H9 (cell line): ENCODE data around the gene ZFYVE28. TPM values are rescaled to one million over a fixed set of nuclear protein-coding genes. Genes with fewer than 3 reads are reported as not detected.

Experiments used
- DNase-seq: peaks from one replicate; pipeline ENCODE4 v3.0.0-alpha.2; 2017
- H2AFZ ChIP-seq: one replicate; pipeline ENCODE4 v1.6.1; 2013; ENCODE audit warnings: mild to moderate bottlenecking, low read length, control low read depth, moderate library complexity
- H2AK5ac ChIP-seq: 2 replicates; pipeline ENCODE4 v1.6.1; 2013; ENCODE audit warnings: low read length, control low read depth, mixed read lengths; ENCODE audit not compliant: insufficient read length
- H2BK120ac ChIP-seq: one replicate; pipeline ENCODE4 v1.6.1; 2013; ENCODE audit warnings: low read depth, mild to moderate bottlenecking, low read length, control low read depth, inconsistent platforms; ENCODE audit not compliant: poor library complexity, severe bottlenecking
- H2BK12ac ChIP-seq: 2 replicates; pipeline ENCODE4 v1.6.1; 2013; ENCODE audit warnings: low read length, control low read depth, mixed read lengths, low read depth; ENCODE audit not compliant: insufficient read length
- H2BK15ac ChIP-seq: 2 replicates; pipeline ENCODE4 v1.6.1; 2013; ENCODE audit warnings: low read depth, low read length, control low read depth
- H2BK20ac ChIP-seq: one replicate; pipeline ENCODE4 v1.6.1; 2013; ENCODE audit warnings: low read depth, mild to moderate bottlenecking, low read length, control low read depth, inconsistent platforms; ENCODE audit not compliant: poor library complexity, severe bottlenecking
- H2BK5ac ChIP-seq: 2 replicates; pipeline ENCODE4 v1.6.1; 2013; ENCODE audit warnings: low read length, control low read depth, mixed read lengths; ENCODE audit not compliant: insufficient read length
- H3K14ac ChIP-seq: 2 replicates; pipeline ENCODE4 v1.6.1; 2013; ENCODE audit warnings: low read length, control low read depth; ENCODE audit not compliant: insufficient read depth
- H3K18ac ChIP-seq: 2 replicates; pipeline ENCODE4 v1.6.1; 2013; ENCODE audit warnings: low read depth, mild to moderate bottlenecking, mixed read lengths, low read length, control low read depth; ENCODE audit not compliant: insufficient read length
- H3K23ac ChIP-seq: 2 replicates; pipeline ENCODE4 v1.6.1; 2013; ENCODE audit warnings: low read length, control low read depth, mixed read lengths, low read depth; ENCODE audit not compliant: insufficient read length
- H3K23me2 ChIP-seq: 2 replicates; pipeline ENCODE4 v1.6.1; 2013; ENCODE audit warnings: low read depth, mild to moderate bottlenecking, mixed read lengths, low read length, control low read depth; ENCODE audit not compliant: insufficient read length, poor library complexity, severe bottlenecking
- H3K27ac ChIP-seq: 2 replicates; pipeline ENCODE4 v1.5.1; 2013; ENCODE audit warnings: low read length, control low read depth, mixed read lengths, low read depth; ENCODE audit not compliant: insufficient read length
- H3K27me3 ChIP-seq: 2 replicates; pipeline ENCODE4 v1.6.1; 2013; ENCODE audit warnings: low read length, control low read depth, inconsistent platforms; ENCODE audit not compliant: insufficient read depth
- H3K4ac ChIP-seq: 2 replicates; pipeline ENCODE4 v1.6.1; 2013; ENCODE audit warnings: low read depth, mild to moderate bottlenecking, control low read depth, inconsistent platforms, low read length, moderate library complexity
- H3K4me1 ChIP-seq: 2 replicates; pipeline ENCODE4 v1.6.1; 2013; ENCODE audit warnings: low read length, control low read depth, inconsistent platforms; ENCODE audit not compliant: insufficient read depth
- H3K4me2 ChIP-seq: 2 replicates; pipeline ENCODE4 v1.6.1; 2013; ENCODE audit warnings: low read length, control low read depth, mixed read lengths; ENCODE audit not compliant: insufficient read length, insufficient read depth
- H3K56ac ChIP-seq: 2 replicates; pipeline ENCODE4 v1.6.1; 2013; ENCODE audit warnings: low read depth, mild to moderate bottlenecking, mixed read lengths, low read length, control low read depth; ENCODE audit not compliant: insufficient read length
- H3K79me1 ChIP-seq: 2 replicates; pipeline ENCODE4 v1.6.1; 2013; ENCODE audit warnings: low read depth, mild to moderate bottlenecking, moderate library complexity, low read length, control low read depth, inconsistent platforms; ENCODE audit not compliant: insufficient read depth, poor library complexity, severe bottlenecking
- H3K79me2 ChIP-seq: 2 replicates; pipeline ENCODE4 v1.6.1; 2013; ENCODE audit warnings: low read length, control low read depth, inconsistent platforms; ENCODE audit not compliant: insufficient read depth
- H3K9ac ChIP-seq: 2 replicates; pipeline ENCODE4 v1.6.1; 2013; ENCODE audit warnings: low read length, control low read depth, mixed read lengths; ENCODE audit not compliant: insufficient read length; ENCODE audit errors: extremely low read depth
- H3K9me3 ChIP-seq: one replicate; pipeline ENCODE4 v1.6.1; 2013; ENCODE audit warnings: low read depth, low read length, inconsistent platforms; ENCODE audit not compliant: control insufficient read depth
- H3T11ph ChIP-seq: one replicate; pipeline ENCODE4 v1.6.1; 2013; ENCODE audit warnings: mild to moderate bottlenecking, low read length, control low read depth, inconsistent platforms
- H4K20me1 ChIP-seq: one replicate; pipeline ENCODE4 v1.6.1; 2013; ENCODE audit not compliant: control insufficient read depth, insufficient read length, insufficient read depth
- H4K5ac ChIP-seq: 2 replicates; pipeline ENCODE4 v1.6.1; 2013; ENCODE audit warnings: low read depth, mild to moderate bottlenecking, mixed read lengths, low read length, control low read depth; ENCODE audit not compliant: insufficient read length
- H4K8ac ChIP-seq: replicated peaks from 2 replicates; pipeline ENCODE4 v1.6.1; 2013; ENCODE audit warnings: low read length, control low read depth, mixed read lengths, low read depth; ENCODE audit not compliant: insufficient read length
- H4K91ac ChIP-seq: 2 replicates; pipeline ENCODE4 v1.6.1; 2013; ENCODE audit warnings: low read depth, mild to moderate bottlenecking, moderate library complexity, mixed read lengths, low read length, control low read depth; ENCODE audit not compliant: insufficient read length
- H3K27ac Mint-ChIP-seq, 3 experiments: 2 replicates in 2 of 3; 3 replicates in 1 of 3; pipeline ENCODE4 v1.8.0; 2020 to 2021; ENCODE audit warnings: mixed read lengths in 3 of 3, mild to moderate bottlenecking in 1 of 3, moderate library complexity in 1 of 3
- H3K27me3 Mint-ChIP-seq: 2 replicates; pipeline ENCODE4 v1.8.0; 2021; ENCODE audit warnings: low read depth, mild to moderate bottlenecking, moderate library complexity, mixed read lengths
- H3K36me3 Mint-ChIP-seq, 3 experiments: 2 replicates in 2 of 3; 3 replicates in 1 of 3; pipeline ENCODE4 v1.8.0; 2020 to 2021; ENCODE audit warnings: low read depth in 3 of 3, mixed read lengths in 3 of 3; ENCODE audit not compliant: insufficient read depth in 1 of 3
- H3K4me1 Mint-ChIP-seq, 2 experiments: 2 replicates each; pipeline ENCODE4 v1.8.0; 2020; ENCODE audit warnings: mixed read lengths in 2 of 2
- H3K4me3 Mint-ChIP-seq, 2 experiments: 2 replicates in 1 of 2; 3 replicates in 1 of 2; pipeline ENCODE4 v1.8.0; 2020 to 2021; ENCODE audit warnings: mild to moderate bottlenecking in 2 of 2, mixed read lengths in 2 of 2, moderate library complexity in 1 of 2
- H3K9me3 Mint-ChIP-seq, 2 experiments: 2 replicates in 1 of 2; 3 replicates in 1 of 2; pipeline ENCODE4 v1.8.0; 2020; ENCODE audit warnings: mild to moderate bottlenecking in 2 of 2, mixed read lengths in 2 of 2, moderate library complexity in 1 of 2
- CTCF ChIP-seq: fragments of 200-600 bp; sonication (generic); conservative IDR thresholded peaks from 3 replicates; pipeline ENCODE4 v1.8.0; 2021; ENCODE audit warnings: antibody characterized with exemption, mild to moderate bottlenecking
- WGBS: extraction: QIAGEN DNeasy Blood & Tissue Kit; methylation state at CpG from one replicate; pipeline ENCODE4 v1.1.7; 2013; ENCODE audit warnings: missing lambda C conversion rate, low lambda C conversion rate, mixed read lengths; ENCODE audit not compliant: insufficient read length; ENCODE audit errors: extremely low coverage; 5-methylcytosine and 5-hydroxymethylcytosine counted together
- total RNA-seq: library from RNA; stranded (reverse); gene quantifications from 2 replicates; pipeline ENCODE4 v1.2.1, GENCODE V29; 2021

ZFYVE28 gene
- total RNA-seq, 1 experiment from 2014 or later: 0.98 TPM

DNA sequence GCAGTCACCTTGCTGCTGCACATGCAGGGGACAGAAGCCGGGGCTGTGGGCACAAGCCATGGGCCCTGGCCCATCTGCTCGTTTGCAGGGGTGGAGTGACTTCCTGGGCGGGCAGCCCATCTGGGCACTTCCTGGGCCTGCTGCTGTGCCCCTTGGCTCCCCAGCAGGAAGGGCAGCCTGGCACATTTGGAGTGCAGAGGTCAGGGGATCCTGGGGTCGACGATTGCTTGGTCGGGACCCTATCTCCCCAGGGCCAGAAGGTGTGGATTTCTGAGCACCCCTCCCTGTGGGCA is 145.7 kb downstream of the ZFYVE28 start:
- Histone ChIP-seq H2AFZ (no peak overlapping the region), H2BK5ac (no peak overlapping the region), H4K8ac (no peak overlapping the region), H3K27ac (no peak overlapping the region), H3K79me1 (no peaks in the 10 kb centered on the region), H3T11ph (no peak overlapping the region), H3K56ac (no peak overlapping the region), H3K4me1 (no peaks in the 10 kb centered on the region), H3K23me2 (no peaks in the 10 kb centered on the region), H3K18ac (no peak overlapping the region), H3K9me3 (no peaks in the 10 kb centered on the region), H3K9ac (no peak overlapping the region), H4K20me1 (no peaks in the 10 kb centered on the region), H3K79me2 (no peaks in the 10 kb centered on the region), H4K91ac (no peak overlapping the region), H3K23ac (no peak overlapping the region), H2BK20ac (no peak overlapping the region), H2BK12ac (no peak overlapping the region), H2BK15ac (no peak overlapping the region), H3K4me2 (no peak overlapping the region), H2AK5ac (no peak overlapping the region), H4K5ac (no peak overlapping the region), H3K14ac (no peak overlapping the region), H3K4ac (no peak overlapping the region), H2BK120ac (no peak overlapping the region), H3K27me3 (no peaks in the 10 kb centered on the region)
- no peaks in the 10 kb centered on the region for H3K9me3 Mint-ChIP-seq
- H3K27ac Mint-ChIP-seq: no peak overlapping the region; a peak in 1 of 7 replicates
- no peak for TF ChIP-seq CTCF
- no peak for DNase-seq
- H3K27me3 Mint-ChIP-seq: peaks cover 2% of the 10 kb centered on the region; the same call in 1 of the 2 replicates
- no peaks in the 10 kb centered on the region for H3K36me3 Mint-ChIP-seq
- H3K4me3 Mint-ChIP-seq: no peak overlapping the region
- peaks cover 4 to 11% of the 10 kb centered on the region in 2 experiments; a peak in 3 of 4 replicates for H3K4me1 Mint-ChIP-seq
- WGBS: no CpG with 5 or more reads among the region's 6 CpGs
